ENCODE measurements around the gene MLPH. TPM values are rescaled to one million over a fixed set of nuclear protein-coding genes. Genes with fewer than 3 reads are reported as not detected.

The MLPH gene
- total RNA-seq, 1 experiment from 2014 or later = 237 TPM

- ChIA-PET CTCF (interaction anchor here (0.6 to 2.5 kb wide), 9 partner anchors 8 to 67 kb away, joined by 3 to 19 read pairs (median 5); no protein-coding TSS in a partner anchor), POLR2A (ENCODE audit: unreplicated experiment) (interaction anchor here (0.5 to 1.7 kb wide), 9 partner anchors 12 to 197 kb away, joined by 3 to 42 read pairs (median 6); no protein-coding TSS in a partner anchor)
- H3F3A ChIP-seq (ENCODE audit: insufficient read depth, low read depth) = peaks cover 54% of the 10 kb centered on the region
- H3K27ac ChIP-seq = peak overlapping the region; percentile 99
- H3K79me2 ChIP-seq (ENCODE audit: low read depth) = peaks cover 93% of the 10 kb centered on the region
- peaks cover 16% of the 10 kb centered on the region for H3K9me3 ChIP-seq (ENCODE audit: insufficient read depth, low read depth)
- peak; percentile 90 to 98 for DNase-seq
- H3K4me3 ChIP-seq = peak overlapping the region; percentile 70
- TF ChIP-seq CTCF (conservative IDR thresholded peaks at IDR 0.05) = no peak
- TF ChIP-seq EZH2 (IDR thresholded peaks at IDR 0.05; ENCODE audit: low read depth) = no peak
- no peaks in the 10 kb centered on the region for H3K27me3 ChIP-seq (ENCODE audit: insufficient read depth, low read depth)
- BruUV-seq (replicated peaks) = TSS peak; percentile 73
- intact Hi-C loops (cut with micrococcal nuclease; ENCODE audit: unreplicated experiment) = loop anchor here (1.0 to 5.0 kb wide), 2 partner anchors 23 to 198 kb away; no protein-coding TSS in a partner anchor
- no peaks in the 10 kb centered on the region for H3K9me2 ChIP-seq (ENCODE audit: insufficient read depth)
- peak overlapping the region; percentile 99 for H3K4me2 ChIP-seq
- H4K20me1 ChIP-seq (ENCODE audit: insufficient read depth) = no peaks in the 10 kb centered on the region
- H2AFZ ChIP-seq = no peak overlapping the region
- peaks cover 68% of the 10 kb centered on the region for H3K4me1 ChIP-seq (replicated peaks; ENCODE audit: insufficient read depth)
- peaks cover 39% of the 10 kb centered on the region for H3K36me3 ChIP-seq (ENCODE audit: low read depth)
These were observed 2.1 kb downstream of the MLPH start for GRCh38 chr2:237488901-237489860.

GRCh38 chr2:237490009-237490711 is 3.1 kb downstream of the MLPH start:
- DNase-seq = peak; percentile 65 to 100
- intact Hi-C loops (cut with micrococcal nuclease; ENCODE audit: unreplicated experiment) = loop anchor here (1.0 kb wide), 2 partner anchors 11 to 15 kb away; no protein-coding TSS in a partner anchor
- Histone ChIP-seq H3K9me3 (ENCODE audit: insufficient read depth, low read depth) (peaks cover 16% of the 10 kb centered on the region), H4K20me1 (ENCODE audit: insufficient read depth) (no peaks in the 10 kb centered on the region), H3K27ac (peak overlapping the region; percentile 99), H3K36me3 (ENCODE audit: low read depth) (peaks cover 49% of the 10 kb centered on the region), H3K79me2 (ENCODE audit: low read depth) (peaks cover 93% of the 10 kb centered on the region), H3K4me3 (peak overlapping the region; percentile 70), H3K9me2 (ENCODE audit: insufficient read depth) (no peaks in the 10 kb centered on the region), H3K4me2 (peak overlapping the region; percentile 99), H2AFZ (no peak overlapping the region), H3F3A (ENCODE audit: insufficient read depth, low read depth) (peaks cover 50% of the 10 kb centered on the region), H3K27me3 (ENCODE audit: insufficient read depth, low read depth) (no peaks in the 10 kb centered on the region), H3K4me1 (replicated peaks; ENCODE audit: insufficient read depth) (peaks cover 61% of the 10 kb centered on the region)
- TF ChIP-seq EZH2 (IDR thresholded peaks at IDR 0.05; ENCODE audit: low read depth) (no peak), CTCF (conservative IDR thresholded peaks at IDR 0.05) (no peak)
- ChIA-PET POLR2A (ENCODE audit: unreplicated experiment) (interaction anchor here (0.5 to 1.7 kb wide), 10 partner anchors 11 to 198 kb away, joined by 3 to 42 read pairs (median 6); no protein-coding TSS in a partner anchor), CTCF (interaction anchor here (0.6 to 2.5 kb wide), 6 partner anchors 10 to 68 kb away, joined by 3 to 7 read pairs (median 4); no protein-coding TSS in a partner anchor)
- no TSS peak for BruUV-seq (replicated peaks)

- peak overlapping the region; percentile 99 for H3K27ac ChIP-seq
- POLR2A ChIA-PET (ENCODE audit: unreplicated experiment) = interaction anchor here (0.7 kb wide), 1 partner anchor 17 kb away, joined by 11 read pairs; no protein-coding TSS in a partner anchor
These were observed 3.7 kb downstream of the MLPH start for GRCh38 chr2:237490795-237491194.

More at GRCh38 chr2:237490795-237491194, 3.7 kb downstream of the MLPH start:
- H4K20me1 ChIP-seq (ENCODE audit: insufficient read depth) = no peaks in the 10 kb centered on the region
- peak overlapping the region; percentile 99 for H3K4me2 ChIP-seq
- H2AFZ ChIP-seq = no peak overlapping the region
- H3K4me3 ChIP-seq = peak overlapping the region; percentile 47
- no peaks in the 10 kb centered on the region for H3K27me3 ChIP-seq (ENCODE audit: insufficient read depth, low read depth)
- no peak for DNase-seq
- peaks cover 50% of the 10 kb centered on the region for H3K36me3 ChIP-seq (ENCODE audit: low read depth)
- H3K4me1 ChIP-seq (replicated peaks; ENCODE audit: insufficient read depth) = peaks cover 60% of the 10 kb centered on the region
- no TSS peak for BruUV-seq (replicated peaks)
- TF ChIP-seq CTCF (conservative IDR thresholded peaks at IDR 0.05) (no peak), EZH2 (IDR thresholded peaks at IDR 0.05; ENCODE audit: low read depth) (no peak)
- H3K79me2 ChIP-seq (ENCODE audit: low read depth) = peaks cover 94% of the 10 kb centered on the region
- H3K9me2 ChIP-seq (ENCODE audit: insufficient read depth) = no peaks in the 10 kb centered on the region
- CTCF ChIA-PET = interaction anchor here (0.6 to 0.8 kb wide), 2 partner anchors 15 to 25 kb away, joined by 3 read pairs; no protein-coding TSS in a partner anchor
- H3F3A ChIP-seq (ENCODE audit: insufficient read depth, low read depth) = peaks cover 50% of the 10 kb centered on the region
- intact Hi-C loops (cut with micrococcal nuclease; ENCODE audit: unreplicated experiment) = loop anchor here (1.0 kb wide), 2 partner anchors 11 to 15 kb away; no protein-coding TSS in a partner anchor
- H3K9me3 ChIP-seq (ENCODE audit: insufficient read depth, low read depth) = peaks cover 16% of the 10 kb centered on the region

Data from PC-9 (cell line).